ENCODE data around the gene RNF31. TPM values are rescaled to one million over a fixed set of nuclear protein-coding genes. Genes with fewer than 3 reads are reported as not detected.
A peak's percentile ranks its signal among the peaks of the same experiment; 100 is the strongest.

RNF31 gene
- total RNA-seq, 2 experiments from 2014 or later: 37.8 to 57.8 TPM

DNA sequence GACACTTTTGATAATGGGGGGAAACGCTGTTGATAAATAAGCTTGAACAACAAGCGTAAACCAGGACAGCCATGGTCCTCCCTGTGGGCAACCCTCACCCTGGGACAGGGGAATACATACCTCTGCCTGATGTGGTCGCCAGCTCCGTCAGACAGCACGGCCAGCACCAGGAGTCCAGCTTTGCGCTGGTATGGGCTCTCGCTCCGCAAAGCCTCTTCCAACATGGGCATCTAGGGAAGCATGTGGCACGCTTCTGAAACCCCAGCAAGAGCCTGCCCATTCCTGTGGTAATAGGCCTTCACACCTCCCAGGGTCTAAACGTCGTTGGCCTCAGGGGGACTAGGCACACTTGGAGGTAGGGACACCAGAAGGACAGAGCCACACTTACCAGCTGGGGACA, 38.4 kb downstream of the RNF31 start:
- no TSS peak for BruUV-seq (replicated peaks)
- H3K4me3 ChIP-seq (ENCODE audit: low read depth, low read length, poor library complexity, severe bottlenecking): no peak overlapping the region
- no peak overlapping the region for H3K4me2 ChIP-seq (ENCODE audit: low read length)
- H3K79me2 ChIP-seq (ENCODE audit: insufficient read depth, low read depth, low read length): peaks cover 11% of the 10 kb centered on the region; the same call in 1 of the 2 replicates
- no peaks in the 10 kb centered on the region for H4K20me1 ChIP-seq (ENCODE audit: insufficient read depth, low read length)
- no peaks in the 10 kb centered on the region for H3K9me2 ChIP-seq (ENCODE audit: insufficient read depth, low read length)
- H3K4me1 ChIP-seq (ENCODE audit: insufficient read depth, low read length, poor library complexity, severe bottlenecking): peaks cover 16% of the 10 kb centered on the region
- DNase-seq (ENCODE audit: low spot score): no peak
- H2AFZ ChIP-seq (ENCODE audit: low read length): no peak overlapping the region
- ChIA-PET CTCF (ENCODE audit: unreplicated experiment) (no interaction called here), POLR2A (interaction anchor here (0.9 kb wide), 1 partner anchor 26 kb away, joined by 4 read pairs; no protein-coding TSS in a partner anchor)
- H3K27ac ChIP-seq (ENCODE audit: low read depth, low read length, poor library complexity, severe bottlenecking): no peak overlapping the region
- no peak for TF ChIP-seq EZH2phosphoT487 (IDR thresholded peaks at IDR 0.05; ENCODE audit: borderline replicate concordance, low read depth, low read length)
- TF ChIP-seq, protein P1, sequence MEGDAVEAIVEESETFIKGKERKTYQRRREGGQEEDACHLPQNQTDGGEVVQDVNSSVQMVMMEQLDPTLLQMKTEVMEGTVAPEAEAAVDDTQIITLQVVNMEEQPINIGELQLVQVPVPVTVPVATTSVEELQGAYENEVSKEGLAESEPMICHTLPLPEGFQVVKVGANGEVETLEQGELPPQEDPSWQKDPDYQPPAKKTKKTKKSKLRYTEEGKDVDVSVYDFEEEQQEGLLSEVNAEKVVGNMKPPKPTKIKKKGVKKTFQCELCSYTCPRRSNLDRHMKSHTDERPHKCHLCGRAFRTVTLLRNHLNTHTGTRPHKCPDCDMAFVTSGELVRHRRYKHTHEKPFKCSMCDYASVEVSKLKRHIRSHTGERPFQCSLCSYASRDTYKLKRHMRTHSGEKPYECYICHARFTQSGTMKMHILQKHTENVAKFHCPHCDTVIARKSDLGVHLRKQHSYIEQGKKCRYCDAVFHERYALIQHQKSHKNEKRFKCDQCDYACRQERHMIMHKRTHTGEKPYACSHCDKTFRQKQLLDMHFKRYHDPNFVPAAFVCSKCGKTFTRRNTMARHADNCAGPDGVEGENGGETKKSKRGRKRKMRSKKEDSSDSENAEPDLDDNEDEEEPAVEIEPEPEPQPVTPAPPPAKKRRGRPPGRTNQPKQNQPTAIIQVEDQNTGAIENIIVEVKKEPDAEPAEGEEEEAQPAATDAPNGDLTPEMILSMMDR (conservative IDR thresholded peaks at IDR 0.05; ENCODE audit: low read length): no peak
- peaks cover 67% of the 10 kb centered on the region for H3K36me3 ChIP-seq (ENCODE audit: insufficient read depth, low read length)
- no peaks in the 10 kb centered on the region for H3K9me3 ChIP-seq (ENCODE audit: low read length)
- intact Hi-C loops (cut with micrococcal nuclease; ENCODE audit: unreplicated experiment): no loop called here

DNA sequence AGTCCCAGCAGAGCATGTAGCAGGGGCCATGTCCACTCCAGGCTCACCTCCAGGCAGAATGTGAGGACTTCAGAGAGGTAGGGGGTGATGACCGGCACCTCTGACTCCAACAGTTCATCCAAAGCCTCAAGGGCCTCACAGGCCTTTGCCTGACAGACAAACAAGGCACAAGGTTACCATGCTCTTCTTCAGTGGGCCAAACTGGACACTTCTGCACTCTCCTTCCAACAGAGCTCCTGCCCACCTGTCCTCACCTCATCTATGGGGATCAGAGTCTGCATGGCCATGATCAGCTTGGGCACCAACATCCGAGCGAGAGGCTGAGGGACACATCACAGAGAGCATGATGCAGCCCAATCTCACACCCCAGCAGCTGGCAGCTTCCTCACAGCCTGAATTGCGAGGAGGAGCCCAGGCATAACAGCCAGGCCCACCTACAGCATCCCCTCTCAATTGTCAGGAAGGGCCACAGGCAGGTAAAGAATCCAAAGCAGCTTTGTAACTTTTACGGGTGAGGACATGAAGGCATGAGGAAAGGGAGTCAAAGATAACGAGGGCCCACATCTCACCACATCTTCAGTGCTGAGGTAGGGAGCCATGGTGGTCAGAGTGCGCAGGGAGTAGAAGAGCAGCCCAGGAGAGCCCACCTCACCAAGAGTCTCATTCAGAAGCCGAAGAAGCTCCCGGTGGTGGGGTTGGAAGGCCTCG, 39.7 kb downstream of the RNF31 start:
- H2AFZ ChIP-seq (ENCODE audit: low read length): no peak overlapping the region
- H3K4me1 ChIP-seq (ENCODE audit: insufficient read depth, low read length, poor library complexity, severe bottlenecking): peaks cover 16% of the 10 kb centered on the region
- peak overlapping the region; percentile 93 for H3K4me2 ChIP-seq (ENCODE audit: low read length)
- H3K79me2 ChIP-seq (ENCODE audit: insufficient read depth, low read depth, low read length): peaks cover 11% of the 10 kb centered on the region; the same call in 1 of the 2 replicates
- CTCF ChIA-PET (ENCODE audit: unreplicated experiment): no interaction called here
- no peak for DNase-seq (ENCODE audit: low spot score)
- no peaks in the 10 kb centered on the region for H3K9me2 ChIP-seq (ENCODE audit: insufficient read depth, low read length)
- H4K20me1 ChIP-seq (ENCODE audit: insufficient read depth, low read length): no peaks in the 10 kb centered on the region
- H3K36me3 ChIP-seq (ENCODE audit: insufficient read depth, low read length): peaks cover 58% of the 10 kb centered on the region
- POLR2A ChIA-PET: no interaction called here
- no peaks in the 10 kb centered on the region for H3K9me3 ChIP-seq (ENCODE audit: low read length)
- intact Hi-C loops (cut with micrococcal nuclease; ENCODE audit: unreplicated experiment): no loop called here
- H3K4me3 ChIP-seq (ENCODE audit: low read depth, low read length, poor library complexity, severe bottlenecking): peak overlapping the region; percentile 85
- TF ChIP-seq, protein P1 (conservative IDR thresholded peaks at IDR 0.05; ENCODE audit: low read length): no peak
- no peak for TF ChIP-seq EZH2phosphoT487 (IDR thresholded peaks at IDR 0.05; ENCODE audit: borderline replicate concordance, low read depth, low read length)
- BruUV-seq (replicated peaks): no TSS peak
- H3K27ac ChIP-seq (ENCODE audit: low read depth, low read length, poor library complexity, severe bottlenecking): no peak overlapping the region

DNA sequence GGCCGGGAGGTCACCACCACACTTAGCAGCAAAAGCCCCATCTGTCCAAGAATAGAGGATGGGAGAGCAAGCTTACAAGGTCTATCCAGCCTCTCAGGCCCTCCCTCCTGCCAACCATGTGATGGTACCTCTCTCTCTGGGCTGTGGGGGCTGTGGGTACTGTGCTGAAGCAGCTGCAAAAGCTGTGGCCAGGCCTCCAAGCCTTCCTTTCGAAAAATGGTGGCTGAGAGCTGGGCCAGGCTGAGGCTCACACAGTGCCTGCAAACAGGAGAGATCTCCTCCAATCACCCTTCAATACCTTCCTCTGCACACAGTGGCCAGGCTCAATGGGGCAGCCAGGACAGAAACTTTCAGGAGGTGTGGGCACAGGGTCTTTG, 40.2 kb downstream of the RNF31 start:
- no peak overlapping the region for H2AFZ ChIP-seq (ENCODE audit: low read length)
- H3K79me2 ChIP-seq (ENCODE audit: insufficient read depth, low read depth, low read length): peaks cover 11% of the 10 kb centered on the region; the same call in 1 of the 2 replicates
- H3K4me3 ChIP-seq (ENCODE audit: low read depth, low read length, poor library complexity, severe bottlenecking): peak overlapping the region; percentile 85
- no peak for TF ChIP-seq EZH2phosphoT487 (IDR thresholded peaks at IDR 0.05; ENCODE audit: borderline replicate concordance, low read depth, low read length)
- TF ChIP-seq, protein P1 (conservative IDR thresholded peaks at IDR 0.05; ENCODE audit: low read length): no peak
- H4K20me1 ChIP-seq (ENCODE audit: insufficient read depth, low read length): no peaks in the 10 kb centered on the region
- intact Hi-C loops (cut with micrococcal nuclease; ENCODE audit: unreplicated experiment): no loop called here
- CTCF ChIA-PET (ENCODE audit: unreplicated experiment): no interaction called here
- no peak for DNase-seq (ENCODE audit: low spot score)
- H3K4me1 ChIP-seq (ENCODE audit: insufficient read depth, low read length, poor library complexity, severe bottlenecking): peaks cover 16% of the 10 kb centered on the region
- peaks cover 61% of the 10 kb centered on the region for H3K36me3 ChIP-seq (ENCODE audit: insufficient read depth, low read length)
- BruUV-seq (replicated peaks): no TSS peak
- no peaks in the 10 kb centered on the region for H3K9me3 ChIP-seq (ENCODE audit: low read length)
- no peak overlapping the region for H3K27ac ChIP-seq (ENCODE audit: low read depth, low read length, poor library complexity, severe bottlenecking)
- POLR2A ChIA-PET: no interaction called here
- peak overlapping the region; percentile 93 for H3K4me2 ChIP-seq (ENCODE audit: low read length)
- no peaks in the 10 kb centered on the region for H3K9me2 ChIP-seq (ENCODE audit: insufficient read depth, low read length)

All from OCI-LY7 (cell line).